ENCODE results near the gene HGFAC.
"Not testable (repeated sequence)": the region's sequence is repeated elsewhere in the genome, so short reads cannot be mapped to it uniquely, and the experiment has no call there.

Gene HGFAC

GRCh38 chr4:3444351-3445110 lies 2.8 kb downstream of the HGFAC start:
- no peak for DNase-seq

- DNase-seq: no peak
These were observed 3.5 kb downstream of the HGFAC start for GRCh38 chr4:3445111-3445820.

GRCh38 chr4:3445829-3446545 lies 4.2 kb downstream of the HGFAC start:
- no peak for DNase-seq

- DNase-seq: no peak
These were observed 5.0 kb downstream of the HGFAC start for GRCh38 chr4:3446631-3447320.

- no peak for DNase-seq
These were observed 5.9 kb downstream of the HGFAC start for GRCh38 chr4:3447431-3448395.

DNA sequence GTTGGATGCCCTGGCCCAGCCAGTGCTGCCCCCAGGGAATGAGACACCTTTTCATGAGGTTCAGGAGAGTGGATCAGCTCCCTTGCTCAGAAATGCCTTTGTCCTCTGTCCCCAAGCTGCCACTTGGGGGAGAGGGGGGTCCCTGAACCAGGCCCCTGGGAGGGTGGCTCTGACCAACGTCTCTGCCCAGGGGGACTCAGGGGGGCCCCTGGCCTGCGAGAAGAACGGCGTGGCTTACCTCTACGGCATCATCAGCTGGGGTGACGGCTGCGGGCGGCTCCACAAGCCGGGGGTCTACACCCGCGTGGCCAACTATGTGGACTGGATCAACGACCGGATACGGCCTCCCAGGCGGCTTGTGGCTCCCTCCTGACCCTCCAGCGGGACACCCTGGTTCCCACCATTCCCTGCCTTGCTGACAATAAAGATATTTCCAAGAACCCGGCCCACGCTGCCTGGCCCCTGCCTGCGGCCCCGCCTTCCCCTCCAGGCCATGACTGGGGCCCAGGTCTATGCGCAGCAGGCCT lies 7.3 kb downstream of the HGFAC start:
- DNase-seq: no peak

DNA sequence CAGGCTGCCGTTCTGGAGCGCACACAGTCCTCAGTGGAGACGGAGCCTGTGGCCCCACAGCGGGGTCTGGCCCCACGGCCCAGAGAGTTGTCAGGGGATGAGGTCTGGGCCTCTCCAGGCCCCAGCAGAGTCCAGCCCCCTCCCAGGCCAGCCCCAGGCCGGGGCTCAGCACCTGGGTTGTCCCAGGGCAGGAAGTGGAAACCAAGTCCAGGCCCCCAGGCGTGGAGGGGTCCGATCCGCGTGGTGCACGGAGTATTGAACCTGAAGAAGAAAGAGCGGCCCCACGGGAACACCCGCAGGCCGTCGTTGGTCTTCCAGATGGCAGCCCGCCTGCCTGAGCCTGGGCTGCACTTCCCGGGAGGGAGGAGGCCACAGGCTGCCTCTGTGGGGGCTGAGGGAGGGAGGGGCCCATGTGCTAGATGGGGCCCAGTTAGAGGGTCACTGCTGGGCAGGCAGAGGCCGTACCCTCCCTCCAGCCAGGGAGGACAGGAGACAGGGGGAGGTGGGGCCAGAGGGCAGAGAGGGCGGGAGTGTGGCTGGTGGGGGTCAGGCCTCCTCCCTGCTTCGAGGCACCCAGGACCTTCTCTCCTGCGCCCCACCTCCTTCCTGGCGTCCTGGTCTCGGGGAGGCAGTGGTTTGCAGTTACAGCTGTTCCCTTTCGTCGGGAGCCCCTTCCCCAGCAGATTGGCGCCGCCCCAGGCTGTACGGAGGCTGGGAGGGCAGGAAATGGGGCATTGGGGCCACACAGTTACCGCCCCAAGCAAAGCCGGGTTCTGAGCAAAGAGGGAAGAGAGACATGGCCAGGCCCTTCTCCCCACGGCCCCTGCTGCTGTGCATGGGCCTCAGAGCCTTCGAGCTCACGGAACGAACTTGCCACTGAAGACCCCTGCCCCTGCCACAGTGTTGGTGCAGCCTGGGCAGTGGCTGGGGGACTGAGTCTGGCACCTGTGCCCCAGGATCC lies 8.1 kb downstream of the HGFAC start:
- DNase-seq: peak in 1 of 2 experiments; percentile 45

DNA sequence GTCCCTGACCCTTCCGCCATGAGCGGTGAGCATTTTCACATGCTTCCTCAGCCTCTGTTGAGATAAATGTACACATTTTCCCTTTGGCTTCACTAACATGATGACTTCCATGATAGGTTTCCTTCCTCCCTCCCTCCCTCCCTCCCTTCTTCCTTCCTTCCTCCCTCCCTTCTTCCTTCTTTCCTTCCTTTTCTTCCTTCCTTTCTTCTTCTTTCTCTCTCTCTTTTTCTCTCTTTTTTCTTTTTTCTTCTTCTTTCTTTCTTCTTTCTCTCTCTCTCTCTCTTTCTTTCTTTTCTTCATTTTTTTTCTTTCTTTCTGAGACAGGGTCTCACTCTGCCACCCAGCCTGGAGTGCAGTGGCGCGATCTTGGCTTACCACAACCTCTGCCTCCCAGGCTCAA lies 8.9 kb downstream of the HGFAC start:
- no peak for DNase-seq

DNA sequence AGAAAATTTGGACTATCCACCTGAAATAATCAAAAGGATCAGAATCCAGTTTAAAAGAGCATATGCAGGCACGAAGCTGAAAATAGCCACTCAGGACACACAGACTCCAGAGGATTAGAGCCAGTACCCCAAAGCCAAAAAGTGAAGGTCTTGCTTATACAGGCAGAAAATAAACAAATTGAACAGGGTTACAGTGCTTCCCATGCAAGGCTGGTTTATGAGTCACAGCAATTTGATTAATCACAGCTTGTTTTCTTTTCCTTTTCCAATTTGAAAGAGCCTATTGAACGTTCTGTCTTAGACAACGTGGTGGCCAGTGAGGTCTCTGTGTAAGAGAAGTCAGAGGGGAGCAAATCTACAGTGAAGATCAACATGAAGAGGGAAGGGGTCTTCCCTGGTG lies 10.2 kb downstream of the HGFAC start:
- DNase-seq: no peak

DNA sequence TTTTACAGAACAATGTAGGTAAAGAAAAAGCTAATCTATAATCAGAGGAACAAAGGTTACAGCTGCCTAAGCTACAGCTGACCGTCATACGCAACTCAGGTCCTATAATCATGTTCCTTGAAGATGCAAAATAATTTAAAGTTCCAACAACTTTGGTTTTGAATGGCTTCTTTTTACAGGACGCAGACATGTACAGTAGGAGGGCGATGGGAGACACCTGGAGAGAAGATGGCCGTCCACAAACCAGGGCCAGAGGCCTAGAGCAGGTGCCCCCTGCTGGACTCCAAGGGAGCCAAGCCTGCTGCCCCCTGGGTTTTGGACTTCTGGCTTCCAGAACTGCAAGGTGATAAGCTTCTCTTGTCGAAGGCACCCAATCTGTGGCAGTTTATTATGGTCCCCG lies 10.6 kb downstream of the HGFAC start:
- peak in 1 of 2 experiments; percentile 25 for DNase-seq

- not testable (repeated sequence) for DNase-seq
These were observed 13.8 kb downstream of the HGFAC start for GRCh38 chr4:3455596-3455995.

GRCh38 chr4:3458371-3458770 lies 16.6 kb downstream of the HGFAC start:
- DNase-seq: no peak

GRCh38 chr4:3459156-3459555 lies 17.4 kb downstream of the HGFAC start:
- not testable (repeated sequence) for DNase-seq

GRCh38 chr4:3460926-3461325 lies 19.2 kb downstream of the HGFAC start:
- DNase-seq: no peak

DNA sequence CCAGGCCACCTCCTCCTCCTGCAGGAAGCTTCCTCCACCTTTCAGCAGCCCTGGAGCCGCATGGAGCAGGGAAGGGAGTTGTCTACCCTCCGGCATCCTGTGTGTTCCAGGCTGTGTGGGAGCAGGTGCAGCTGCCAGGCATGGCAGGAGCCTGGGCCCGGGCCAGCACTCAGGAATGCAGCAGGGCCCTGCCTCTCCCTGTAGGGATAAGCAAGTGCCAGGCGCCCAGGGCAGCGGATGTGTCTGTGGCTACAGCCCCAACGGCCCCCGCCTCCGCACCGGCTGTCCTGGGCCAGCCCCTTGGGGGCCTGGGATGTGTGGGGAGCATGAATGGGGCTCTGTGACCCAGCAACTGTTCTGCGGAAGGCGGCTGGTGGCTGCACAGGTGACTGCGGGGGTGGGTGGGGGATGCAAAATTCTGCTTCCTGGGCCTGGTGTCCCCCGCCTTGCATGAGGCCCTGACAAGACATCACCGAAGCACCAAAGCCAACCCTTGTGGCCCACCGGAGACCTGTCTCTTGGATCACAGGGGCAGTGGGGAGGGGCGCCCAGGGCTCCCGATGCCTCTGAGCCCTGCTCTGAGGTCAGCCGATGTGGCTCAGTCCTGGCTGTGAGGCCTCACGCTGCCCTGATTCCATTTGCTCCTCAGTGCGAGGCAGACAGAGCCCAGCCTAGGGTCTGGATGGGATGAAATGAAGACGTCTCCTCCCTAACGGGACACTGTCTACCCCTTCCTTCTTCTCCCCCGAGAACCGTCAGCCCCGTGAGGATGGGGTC lies 19.9 kb downstream of the HGFAC start:
- no peak for DNase-seq

DNA sequence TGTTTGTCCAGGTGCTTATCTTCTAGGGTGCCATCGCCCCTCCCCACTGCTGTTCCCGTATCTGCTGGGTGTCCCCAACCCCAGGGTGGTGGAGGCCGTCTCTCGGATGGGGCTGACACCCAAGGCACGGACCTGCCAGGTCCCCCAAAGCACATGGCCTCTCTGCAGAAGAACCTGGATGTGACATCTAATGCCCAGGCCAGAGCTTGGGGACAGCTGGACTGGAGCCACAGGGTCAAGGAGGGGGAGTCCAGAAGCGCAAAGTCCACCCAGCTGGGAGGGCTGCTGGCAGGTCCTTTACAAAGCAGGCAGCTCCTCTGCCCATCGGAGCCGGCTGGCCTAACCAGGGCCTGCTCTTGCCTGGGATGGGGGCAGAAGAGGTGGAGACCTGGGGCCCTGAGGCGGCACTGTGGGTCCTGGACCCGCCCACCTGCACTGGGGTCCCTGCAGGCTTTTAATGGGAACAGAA lies 20.6 kb downstream of the HGFAC start:
- no peak for DNase-seq

GRCh38 chr4:3462790-3463415 lies 21.1 kb downstream of the HGFAC start, which contains the start of gene DOK7:
Gene DOK7 (plus strand): TSS chr4:3463306. CDS start chr4:3463376, 70 bp downstream.
- DNase-seq: peak in 1 of 2 experiments; percentile 41

- DNase-seq: no peak
These were observed 22.0 kb downstream of the HGFAC start for GRCh38 chr4:3463556-3464348.

All from NCI-H524 (cell line).